Measurements from ENCODE around the gene UBQLN3.

Gene UBQLN3

DNA sequence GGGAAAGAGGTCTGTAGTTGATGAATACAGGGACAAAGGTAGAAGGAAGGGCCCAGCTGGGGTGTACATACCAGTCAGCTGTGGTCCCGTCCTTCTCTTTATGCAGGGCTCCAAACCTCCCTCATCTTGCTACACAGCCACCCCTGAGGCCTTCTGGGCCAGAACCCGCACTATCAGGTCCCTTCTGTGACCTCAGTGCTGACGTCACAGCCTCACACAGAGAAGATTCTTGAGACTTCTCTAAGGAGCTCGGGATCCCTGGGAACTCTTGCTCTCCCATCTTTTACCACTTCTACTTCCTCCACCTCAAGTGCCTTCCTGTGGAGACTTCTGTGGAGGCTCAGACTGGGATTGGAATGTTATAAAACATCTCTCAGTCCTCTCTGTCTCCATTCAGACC lies at the start of gene UBQLN3:
Gene UBQLN3, minus strand, starts transcription at position 155 of the 400 bp plus-strand sequence. CDS start 399 bp downstream, outside the sequence.
- no peak for DNase-seq (ENCODE audit: low read depth)

DNA sequence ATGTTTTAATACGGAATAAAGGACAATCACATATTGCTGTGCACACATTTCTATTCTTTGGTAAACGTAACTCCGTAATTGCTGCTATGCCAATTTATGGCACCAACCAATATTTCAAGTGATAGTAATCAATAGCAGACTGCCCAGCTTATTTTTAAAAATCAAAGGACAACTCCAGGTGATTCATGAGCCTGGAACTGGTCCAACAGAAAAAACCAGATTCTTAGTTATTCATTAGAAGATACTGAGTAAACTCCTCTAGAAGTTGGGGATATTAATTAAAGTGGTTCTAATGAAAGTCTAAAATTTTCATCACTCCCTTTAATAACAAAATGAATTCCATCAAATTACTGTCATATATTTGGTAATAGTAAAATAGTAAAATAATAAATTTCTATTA lies 48.0 kb upstream of the UBQLN3 start:
- DNase-seq (ENCODE audit: low read depth): no peak

DNA sequence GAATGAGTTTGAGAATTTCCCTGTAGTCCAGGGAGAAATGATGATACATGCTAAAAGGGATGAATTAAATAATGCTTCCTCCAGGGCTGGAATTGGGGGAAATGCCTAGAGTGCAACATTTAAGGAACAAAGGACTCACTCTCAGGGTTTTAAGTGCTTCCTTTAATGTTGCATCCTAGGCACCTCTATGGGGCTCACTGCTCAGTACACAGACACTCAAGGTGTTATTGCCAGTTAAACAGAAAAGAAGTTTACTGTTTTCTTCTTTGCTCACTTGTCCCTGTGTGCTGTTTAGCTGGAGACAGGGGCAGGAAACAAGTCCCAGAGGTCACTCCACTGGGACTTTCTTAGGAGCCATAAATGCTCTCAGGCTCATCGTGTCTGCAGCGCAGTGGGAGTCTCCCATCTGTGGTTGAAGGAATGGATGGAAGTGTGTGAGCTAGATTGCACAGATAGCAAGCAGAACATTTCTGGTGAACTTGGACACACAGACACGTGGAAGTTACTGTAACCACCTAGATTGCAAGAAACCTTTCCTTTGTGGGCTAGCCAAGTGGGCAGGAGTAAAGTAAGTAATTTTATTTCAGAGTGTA lies 46.9 kb upstream of the UBQLN3 start:
- no peak for DNase-seq (ENCODE audit: low read depth)

DNA sequence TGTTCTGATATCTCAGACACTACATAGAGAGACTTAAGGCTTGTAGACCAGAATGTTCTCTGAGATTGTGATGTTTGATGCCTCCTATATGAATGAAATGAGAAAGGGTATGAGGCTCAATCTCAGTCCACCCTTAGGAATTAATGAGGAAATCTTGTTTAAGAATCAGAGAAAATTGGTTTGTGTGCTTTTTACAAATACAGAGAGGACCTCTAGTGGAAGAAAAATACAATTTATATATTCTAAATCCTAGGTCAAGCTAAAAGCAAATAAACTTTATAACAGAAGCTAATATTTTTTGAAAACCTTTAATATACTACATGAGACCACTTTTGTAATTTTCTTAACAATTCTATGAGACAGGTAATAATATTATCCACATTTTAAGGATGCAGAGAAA lies 43.6 kb upstream of the UBQLN3 start:
- no peak for DNase-seq (ENCODE audit: low read depth)

DNA sequence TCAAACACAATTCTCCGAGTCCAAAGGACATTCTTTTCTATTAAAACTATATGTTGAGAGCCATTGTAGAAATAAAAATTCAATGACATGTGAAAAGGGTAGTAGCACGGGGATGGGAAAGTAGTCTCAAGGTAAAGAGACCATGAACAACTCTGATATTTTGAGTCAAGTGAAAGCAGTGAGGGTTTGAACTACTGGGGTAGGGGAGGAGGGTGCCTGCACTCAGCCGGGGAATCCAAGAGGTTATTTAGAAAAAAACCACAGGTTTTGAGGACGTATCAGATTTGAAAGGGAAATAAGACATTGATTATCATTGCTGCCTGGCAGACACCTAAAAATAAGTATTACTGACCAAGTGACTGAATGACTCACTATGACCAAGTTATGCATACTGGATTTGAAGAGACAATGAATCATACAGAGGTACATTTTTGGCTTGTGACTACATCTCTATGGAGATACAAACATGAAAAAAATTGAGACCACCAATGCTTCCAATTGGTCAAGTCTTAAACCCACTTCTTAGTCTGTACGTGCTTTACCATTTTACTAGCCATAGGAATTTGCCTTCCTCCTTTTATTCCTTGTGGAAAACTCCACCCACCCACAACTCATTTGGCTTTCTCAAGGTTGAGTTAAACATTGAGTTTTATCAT lies 40.8 kb upstream of the UBQLN3 start:
- DNase-seq (ENCODE audit: low read depth): peak; percentile 10

DNA sequence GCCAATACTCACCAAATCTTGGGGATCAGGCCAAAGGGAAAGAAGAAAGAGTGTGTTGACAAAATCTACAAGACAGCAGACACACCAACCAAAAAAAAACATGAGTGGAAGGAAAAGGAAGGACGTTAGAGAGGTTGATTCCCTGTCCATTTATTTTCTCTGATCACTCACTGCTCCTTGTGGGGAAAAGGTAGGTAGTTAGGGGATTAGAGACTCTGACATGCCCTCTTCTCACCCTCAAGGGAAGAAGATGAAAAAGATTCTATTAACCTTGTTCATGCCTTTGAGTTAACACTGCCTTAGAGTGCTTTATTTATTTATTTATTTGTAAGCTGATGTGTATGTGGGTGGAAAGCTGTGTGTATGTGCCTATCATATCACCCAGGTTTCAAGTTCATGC lies 38.7 kb upstream of the UBQLN3 start, which contains the start of gene OR52H1:
Gene OR52H1, minus strand, starts transcription at position 101 of the 400 bp plus-strand sequence. CDS start 3,035 bp downstream, outside the sequence.
- no peak for DNase-seq (ENCODE audit: low read depth)

DNA sequence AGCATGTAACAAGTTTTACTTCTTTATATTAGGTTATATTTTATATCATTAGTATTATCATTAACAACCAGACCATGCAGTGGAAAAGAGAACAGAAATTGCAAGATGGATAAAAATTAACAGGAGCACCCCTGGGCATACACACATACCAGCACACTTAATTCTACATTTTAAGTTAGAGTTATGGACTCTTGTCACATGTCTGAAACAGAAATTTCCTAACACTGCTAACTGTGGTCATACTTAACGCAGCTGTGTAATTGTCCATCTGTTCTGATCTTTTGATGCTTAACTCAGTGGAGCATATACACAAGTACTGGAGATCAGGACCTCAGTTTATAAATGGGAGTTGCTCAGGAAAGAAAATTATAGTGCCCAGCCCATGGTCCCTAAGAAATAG lies 38.2 kb upstream of the UBQLN3 start:
- no peak for DNase-seq (ENCODE audit: low read depth)

DNA sequence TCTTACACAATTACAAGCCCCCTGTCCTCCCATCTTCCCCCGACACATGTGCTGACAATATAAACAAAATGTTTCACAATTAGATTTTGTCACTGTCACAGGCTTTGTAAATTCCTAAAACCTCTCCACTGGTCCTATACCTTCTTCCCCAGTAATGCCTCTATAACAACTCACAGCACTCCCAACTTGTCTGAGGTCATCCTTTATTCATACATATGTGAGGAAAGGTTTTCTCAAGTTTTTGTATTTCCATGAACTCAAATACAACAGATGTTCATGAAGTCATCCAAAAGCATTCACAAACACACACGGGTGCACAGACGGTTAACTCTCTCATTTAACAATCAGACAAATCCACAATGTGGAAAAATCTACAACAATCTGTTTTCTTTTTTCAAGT lies 36.7 kb upstream of the UBQLN3 start:
- DNase-seq (ENCODE audit: low read depth): no peak

DNA sequence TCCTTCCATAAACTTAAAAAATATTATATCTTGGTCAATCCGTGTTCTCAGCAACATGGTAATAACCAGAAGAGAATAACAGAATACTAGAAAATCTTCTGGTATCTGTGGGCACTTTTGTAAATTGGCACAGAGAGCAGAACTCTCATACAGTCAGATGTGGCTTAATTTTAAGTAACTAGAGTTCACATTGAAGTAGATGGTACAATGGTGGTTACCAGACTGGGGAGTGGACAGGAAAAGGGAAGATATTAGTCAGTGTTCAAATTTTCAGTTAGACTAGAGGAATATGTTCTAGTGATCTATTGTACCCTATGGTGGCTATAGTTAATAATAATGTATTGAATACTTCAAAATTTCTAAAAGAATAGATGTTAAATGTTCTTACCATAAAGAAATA lies 31.7 kb upstream of the UBQLN3 start:
- DNase-seq (ENCODE audit: low read depth): no peak

DNA sequence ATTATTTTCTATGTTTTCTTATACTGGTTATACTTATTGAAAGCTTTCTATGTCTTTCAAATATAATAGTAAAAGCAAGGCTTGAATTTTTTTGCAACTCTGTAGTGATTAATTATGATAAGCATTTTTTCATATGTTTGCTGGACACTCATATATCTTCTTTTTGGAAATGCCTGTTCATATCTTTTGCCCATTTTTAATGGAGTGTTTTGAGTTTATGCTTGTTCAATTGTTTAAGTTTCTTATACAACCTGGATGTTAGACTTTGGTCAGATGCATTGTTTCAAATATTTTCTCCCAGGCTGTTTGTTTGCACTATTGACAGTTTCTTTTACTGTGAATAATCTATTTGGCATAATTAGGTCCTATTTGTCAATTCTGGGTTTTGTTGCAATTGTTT lies 26.7 kb upstream of the UBQLN3 start:
- no peak for DNase-seq (ENCODE audit: low read depth)

DNA sequence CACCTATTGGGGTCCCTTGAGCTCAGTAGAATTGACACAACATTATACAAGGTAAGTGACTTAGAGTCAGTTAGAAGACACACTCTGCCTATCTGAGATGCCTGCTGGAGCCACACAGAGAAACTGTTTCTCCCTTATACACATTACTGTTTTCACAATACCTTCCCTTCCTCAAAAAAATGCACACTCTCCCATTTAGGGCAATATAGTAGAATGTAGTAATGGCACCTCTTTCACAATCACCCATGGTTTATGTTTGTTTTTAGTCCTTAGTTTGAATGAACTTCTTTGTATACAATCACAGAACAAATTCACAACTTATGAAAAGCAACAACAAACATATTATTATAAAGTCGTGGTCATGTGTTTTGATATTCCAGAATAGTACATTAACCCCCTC lies 24.3 kb upstream of the UBQLN3 start:
- DNase-seq (ENCODE audit: low read depth): no peak

DNA sequence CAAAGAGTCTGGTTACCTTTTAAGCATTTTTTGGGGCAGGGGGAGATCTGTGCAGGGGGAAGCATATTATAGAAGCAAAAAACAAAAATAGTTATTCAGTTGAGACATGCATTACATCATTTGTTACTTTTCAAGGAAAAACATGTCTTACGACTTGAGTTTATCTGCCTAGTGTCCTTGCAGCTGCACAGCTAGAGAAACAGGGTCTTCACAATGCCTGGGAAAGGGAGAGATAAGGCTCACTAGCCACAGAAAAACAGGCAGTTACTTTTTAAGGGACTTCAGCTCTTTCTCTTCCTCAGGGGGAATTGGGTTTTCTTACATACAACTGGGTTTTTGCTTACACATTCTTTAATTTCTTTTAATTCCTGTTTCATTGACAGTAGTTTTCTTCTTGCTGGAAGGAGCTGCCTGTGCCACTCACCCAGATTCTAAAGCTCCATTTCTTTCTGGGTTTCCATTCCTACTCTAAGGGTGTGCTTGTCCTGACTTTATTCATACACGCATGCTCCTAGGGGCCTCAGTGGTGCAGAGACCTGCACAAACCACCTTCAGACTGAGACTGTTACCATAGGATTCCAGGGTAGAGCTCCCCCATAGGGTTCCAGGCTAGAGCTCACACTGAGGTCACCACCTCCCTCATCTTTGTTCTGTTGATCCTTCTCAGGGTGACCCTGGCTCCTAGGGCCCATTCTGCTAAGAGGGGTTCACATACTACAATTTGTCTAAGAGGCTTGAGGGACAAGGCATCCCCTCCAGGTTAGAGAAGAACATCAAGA lies 21.5 kb upstream of the UBQLN3 start:
- DNase-seq (ENCODE audit: low read depth): no peak

DNA sequence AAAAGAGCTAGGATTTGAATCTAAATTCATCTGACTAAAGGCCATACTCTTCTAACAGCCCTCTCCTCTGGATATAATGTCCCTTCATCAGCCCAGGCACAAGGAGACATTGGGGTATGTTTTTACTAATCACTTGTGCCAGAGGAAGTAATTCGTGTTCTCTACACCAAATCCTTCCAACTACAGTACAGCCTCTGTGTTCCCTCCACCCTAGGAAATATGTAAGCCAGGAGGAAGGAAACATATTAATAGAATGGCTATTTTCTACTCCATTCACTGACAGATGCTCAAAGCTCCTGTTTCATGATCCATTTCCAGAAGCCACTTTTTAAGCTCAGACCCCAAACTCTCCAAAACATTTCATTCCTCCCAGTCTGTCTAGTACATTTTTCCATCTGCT lies 18.7 kb upstream of the UBQLN3 start:
- no peak for DNase-seq (ENCODE audit: low read depth)

DNA sequence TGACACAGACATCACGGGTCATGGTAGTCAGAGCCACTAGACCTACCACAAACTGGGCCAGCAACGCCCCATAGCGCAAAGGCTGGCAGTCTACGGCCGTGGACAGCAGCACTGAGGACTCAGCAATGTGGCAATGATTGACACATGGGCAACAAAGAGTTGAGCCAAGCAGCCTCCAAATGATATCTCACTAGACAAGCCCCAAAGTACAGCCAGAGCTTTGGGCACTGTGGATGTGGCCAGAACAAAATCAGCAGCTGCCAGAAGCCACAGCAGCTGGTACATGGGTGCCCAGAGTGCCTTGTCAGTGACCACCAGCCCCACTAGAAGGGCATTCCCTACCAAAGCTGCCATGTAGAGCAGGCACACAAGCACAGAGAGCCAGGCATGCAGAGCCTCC lies 18.0 kb upstream of the UBQLN3 start:
- no peak for DNase-seq (ENCODE audit: low read depth)

DNA sequence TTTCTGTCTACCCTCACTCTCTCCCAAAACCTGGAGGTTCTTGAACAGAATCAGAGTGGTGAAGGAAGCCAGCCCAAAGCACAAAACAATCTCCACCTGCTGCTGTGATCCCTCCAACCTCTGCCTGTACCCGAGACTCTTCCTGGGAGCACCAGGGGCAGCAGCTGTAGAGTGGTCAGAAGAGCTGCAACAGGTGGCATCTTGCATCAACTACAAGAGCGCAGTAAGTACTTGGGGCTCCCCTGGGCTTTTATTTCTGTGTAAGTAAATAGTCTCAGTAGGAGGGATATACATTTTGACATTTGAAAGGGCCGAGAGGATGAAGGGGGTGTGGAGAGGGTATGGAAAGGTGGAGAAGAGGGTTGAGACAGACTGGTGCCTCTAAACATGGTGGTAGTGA lies 15.0 kb upstream of the UBQLN3 start:
- no peak for DNase-seq (ENCODE audit: low read depth)

DNA sequence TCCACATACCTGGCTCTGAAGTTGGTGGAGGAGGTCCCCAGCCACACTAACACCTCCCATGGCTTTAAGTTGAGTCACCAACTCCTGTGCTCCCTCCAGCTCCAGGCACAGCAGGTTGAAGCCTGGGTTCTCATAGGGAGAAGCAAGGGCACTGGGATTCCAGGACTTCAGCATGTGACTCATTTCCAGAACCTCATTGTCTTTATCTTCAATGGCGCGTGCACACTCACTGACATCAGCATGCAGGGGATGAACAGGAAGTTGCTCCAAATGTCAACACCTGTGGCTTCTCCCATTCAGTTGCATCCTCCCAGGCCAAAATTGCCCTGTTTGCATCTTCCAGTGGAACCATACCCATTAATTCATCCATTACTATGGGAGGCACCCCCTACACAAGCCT lies 12.6 kb upstream of the UBQLN3 start:
- no peak for DNase-seq (ENCODE audit: low read depth)

DNA sequence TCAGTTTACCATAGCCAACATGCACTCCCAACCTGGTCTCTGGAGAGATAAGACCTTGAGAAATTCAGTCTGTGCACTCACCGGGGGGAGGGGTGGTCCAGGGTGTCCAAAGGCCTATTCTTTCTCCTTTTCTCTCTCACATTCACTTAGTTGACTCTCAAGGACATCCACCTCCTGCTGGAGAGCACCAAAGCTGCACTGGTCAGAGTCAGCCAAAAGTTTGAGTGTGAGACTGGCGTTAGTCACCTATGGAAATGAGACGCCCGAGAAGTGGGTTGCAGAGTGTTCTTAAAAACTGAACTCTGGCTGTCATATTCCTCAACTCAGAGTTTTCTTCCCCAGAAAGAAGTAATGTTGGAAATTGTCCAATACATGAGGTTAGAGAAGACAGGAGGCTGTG lies 11.8 kb upstream of the UBQLN3 start:
- DNase-seq (ENCODE audit: low read depth): no peak

DNA sequence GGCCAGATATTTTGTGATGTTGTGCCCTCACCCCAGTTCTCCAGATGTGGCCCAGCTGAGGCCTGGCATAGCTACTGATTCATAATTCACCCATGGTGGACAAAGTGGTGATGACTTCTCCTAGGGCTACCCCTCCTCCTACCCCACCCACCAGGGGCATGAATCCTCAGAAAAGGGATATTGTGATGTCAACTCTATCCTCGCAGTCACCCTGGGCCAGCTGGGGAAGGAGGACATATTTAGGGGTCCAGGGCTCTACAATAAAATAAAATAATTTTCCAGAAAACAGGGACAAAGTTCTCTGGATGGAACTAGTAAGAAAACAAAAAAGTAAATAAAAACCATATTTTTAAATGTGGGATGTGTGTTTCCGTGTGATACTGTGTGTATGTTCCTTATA lies 6.8 kb upstream of the UBQLN3 start, which contains the start of gene UBQLNL:
Gene UBQLNL, minus strand, starts transcription at position 101 of the 400 bp plus-strand sequence. CDS start 258 bp downstream, outside the sequence.
- no peak for DNase-seq (ENCODE audit: low read depth)

DNA sequence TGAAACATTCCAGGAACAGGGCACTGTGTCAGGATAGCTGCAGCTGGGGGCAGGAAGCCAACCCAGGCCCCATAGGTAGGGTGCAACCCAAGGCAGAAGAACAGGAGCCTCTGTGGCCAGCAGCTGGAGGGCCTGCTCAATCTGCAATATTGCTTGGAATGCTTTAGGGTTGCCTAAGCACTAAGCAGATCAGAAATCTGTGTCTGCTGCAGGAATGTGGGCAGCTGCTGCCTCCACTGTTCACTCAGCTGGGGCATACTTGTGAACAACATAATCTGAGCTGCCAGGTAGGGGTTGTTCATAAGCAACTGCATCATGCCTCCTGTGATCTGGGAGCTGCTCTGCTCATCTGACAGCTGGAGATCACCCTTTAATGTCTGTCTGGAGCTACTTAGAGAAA lies 5.1 kb upstream of the UBQLN3 start:
- DNase-seq (ENCODE audit: low read depth): no peak

DNA sequence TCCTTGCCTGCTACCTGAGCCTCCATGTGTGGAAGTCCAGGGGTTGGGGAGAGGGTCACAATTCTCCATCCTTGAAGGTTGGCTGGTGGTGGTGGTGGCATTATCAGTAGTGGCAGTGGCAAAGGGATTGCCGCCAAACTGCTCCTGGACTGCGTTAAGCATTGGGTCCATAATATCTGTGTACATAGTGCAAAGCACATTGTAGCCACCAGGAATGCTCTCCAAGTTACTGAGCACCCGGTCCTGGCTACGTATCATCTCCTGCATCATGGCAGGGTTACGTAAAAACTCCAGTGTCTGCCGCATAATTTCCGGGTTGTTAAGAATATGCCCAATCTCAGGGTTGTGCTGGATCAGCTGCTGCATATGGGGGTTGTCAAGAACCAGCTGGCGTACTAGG lies 1.2 kb downstream of the UBQLN3 start:
- no peak for DNase-seq (ENCODE audit: low read depth)

DNA sequence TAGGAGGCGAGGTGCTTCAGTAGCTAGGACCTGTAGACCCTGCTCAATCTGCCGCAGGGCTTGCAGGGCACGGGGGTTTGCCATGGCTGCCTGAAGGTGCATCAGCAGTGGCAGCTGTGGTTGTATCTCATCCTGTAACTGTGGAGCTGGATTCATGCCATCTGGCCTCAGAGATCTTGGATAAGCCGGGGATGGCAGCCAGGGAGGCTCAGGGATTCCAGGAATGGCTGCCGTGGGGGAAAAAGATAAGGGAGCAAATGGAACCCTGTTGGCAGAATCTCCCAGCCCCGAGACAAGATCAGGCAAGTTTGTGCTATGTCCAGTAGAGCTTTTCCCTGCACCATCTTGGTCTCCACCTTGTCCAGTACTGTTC lies 1.8 kb downstream of the UBQLN3 start:
- DNase-seq (ENCODE audit: low read depth): no peak

DNA sequence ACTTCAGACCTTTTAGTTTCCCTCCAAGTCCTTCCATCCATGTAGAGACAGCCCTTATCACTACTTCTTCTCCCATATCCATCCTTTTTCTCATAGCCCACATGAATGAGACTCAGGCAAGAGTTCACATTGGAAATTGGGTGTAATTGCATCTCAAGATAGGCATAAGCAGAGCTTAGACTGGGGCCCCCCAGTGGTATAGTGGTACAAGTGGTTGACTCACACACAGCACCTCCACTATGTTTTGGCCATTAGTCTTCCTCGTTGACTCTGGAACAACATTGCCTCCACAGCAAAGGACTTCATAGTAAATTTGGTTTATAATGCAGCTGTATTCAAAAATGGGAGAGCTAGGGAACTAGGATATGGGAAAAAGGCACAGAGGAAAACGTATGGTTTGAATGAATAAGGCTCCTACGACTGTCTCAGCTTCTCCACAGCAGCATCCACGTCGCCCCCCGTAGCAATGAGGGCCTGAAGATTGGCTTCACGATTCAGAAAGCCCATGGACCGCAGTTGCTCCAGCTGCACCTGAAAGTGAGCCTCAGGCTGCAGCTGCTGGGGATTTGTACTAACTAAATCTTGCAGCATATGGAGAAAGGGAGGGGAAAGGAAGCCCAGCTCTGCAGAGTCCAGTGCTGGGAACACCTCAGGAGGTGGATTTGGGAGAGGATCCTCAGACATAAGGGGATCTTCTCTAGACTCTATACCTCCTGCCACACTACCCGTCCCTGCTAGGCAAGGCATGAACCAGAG lies 2.4 kb downstream of the UBQLN3 start:
- DNase-seq (ENCODE audit: low read depth): no peak

Data from GM04504 (cell line).